Stimulated activated CD4-positive, alpha-beta T cell treated with anti-CD3 and anti-CD28 coated beads, TNF-alpha, amount 100 ng/mL, for 4 hours (primary cell): Measurements from ENCODE around the gene GPC5.
"Not testable (repeated sequence)": the region's sequence is repeated elsewhere in the genome, so short reads cannot be mapped to it uniquely, and the experiment has no call there.

ENCODE experiments used
- DNase-seq, 3 experiments: peaks; one replicate each; pipeline ENCODE4 v3.0.0-alpha.2; 2020; ENCODE audit warnings: low read depth in 3 of 3

GPC5 gene

GRCh38 chr13:92739306-92739818, 1340.9 kb downstream of the GPC5 start:
- no peak for DNase-seq

- DNase-seq, result no peak
These were observed 1345.6 kb downstream of the GPC5 start for GRCh38 chr13:92743992-92744391.

GRCh38 chr13:92745258-92745657, 1346.8 kb downstream of the GPC5 start:
- DNase-seq, result no peak

GRCh38 chr13:92752705-92753104, 1354.3 kb downstream of the GPC5 start:
- not testable (repeated sequence) for DNase-seq

- no peak for DNase-seq
These were observed 1363.3 kb downstream of the GPC5 start for GRCh38 chr13:92761710-92762109.

GRCh38 chr13:92767468-92767867, 1369.0 kb downstream of the GPC5 start:
- no peak for DNase-seq

GRCh38 chr13:92768602-92769001, 1370.2 kb downstream of the GPC5 start:
- no peak for DNase-seq

- no peak for DNase-seq
These were observed 1370.6 kb downstream of the GPC5 start for GRCh38 chr13:92769046-92769445.

GRCh38 chr13:92775658-92776057, 1377.2 kb downstream of the GPC5 start:
- no peak for DNase-seq

GRCh38 chr13:92781965-92782690, 1383.7 kb downstream of the GPC5 start:
- no peak for DNase-seq

GRCh38 chr13:92802776-92803175, 1404.4 kb downstream of the GPC5 start:
- no peak for DNase-seq

GRCh38 chr13:92804346-92804745, 1405.9 kb downstream of the GPC5 start:
- no peak for DNase-seq

GRCh38 chr13:92804926-92805325, 1406.5 kb downstream of the GPC5 start:
- DNase-seq, result no peak

- DNase-seq, result no peak
These were observed 1407.3 kb downstream of the GPC5 start for GRCh38 chr13:92805766-92806165.

GRCh38 chr13:92806215-92806614, 1407.8 kb downstream of the GPC5 start:
- DNase-seq, result no peak

- DNase-seq, result no peak
These were observed 1408.9 kb downstream of the GPC5 start for GRCh38 chr13:92807353-92807752.

GRCh38 chr13:92807966-92808365, 1409.5 kb downstream of the GPC5 start:
- DNase-seq, result no peak

- no peak for DNase-seq
These were observed 1422.9 kb downstream of the GPC5 start for GRCh38 chr13:92821324-92821723.

- DNase-seq, result no peak
These were observed 1424.6 kb downstream of the GPC5 start for GRCh38 chr13:92823059-92823458.

- no peak for DNase-seq
These were observed 1427.6 kb downstream of the GPC5 start for GRCh38 chr13:92825938-92826596.

- DNase-seq, result no peak
These were observed 1429.1 kb downstream of the GPC5 start for GRCh38 chr13:92827503-92827902.

GRCh38 chr13:92829930-92830329, 1431.5 kb downstream of the GPC5 start:
- DNase-seq, result no peak

GRCh38 chr13:92830821-92831220, 1432.4 kb downstream of the GPC5 start:
- no peak for DNase-seq
